Activated CD8-positive, alpha-beta memory T cell treated with anti-CD3 and anti-CD28 coated beads for 36 hours (primary cell): Measurements from ENCODE around the gene CCDC24. TPM values are rescaled to one million over a fixed set of nuclear protein-coding genes. Genes with fewer than 3 reads are reported as not detected.

Source experiments
- CTCF ChIA-PET: fragments of 350-600 bp; sonication (Branson Sonifier 250); formaldehyde crosslinking; loops from one replicate; lab custom pipeline; 2021; ENCODE audit warnings: antibody characterized with exemption; lab: Charles Lee
- POLR2A ChIA-PET: fragments of 350-600 bp; sonication (Branson Sonifier 250); formaldehyde crosslinking; loops from one replicate; lab custom pipeline; 2021; ENCODE audit warnings: antibody characterized with exemption; lab: Charles Lee
- total RNA-seq, 2 experiments: library from RNA; stranded (reverse); gene quantifications; one replicate each; pipeline ENCODE4 v1.2.3, GENCODE V29; 2021

The CCDC24 gene
- total RNA-seq, 2 experiments from 2014 or later = 2.9 to 3.1 TPM

GRCh38 chr1:43990271-43991199, 864 bp upstream of the CCDC24 start:
- ChIA-PET CTCF (interaction anchor here (0.7 to 3.6 kb wide), 6 partner anchors 9 to 58 kb away, joined by 3 to 11 read pairs (median 4); partner anchors contain the start of gene ATP6V0B), POLR2A (interaction anchor here (0.8 to 1.6 kb wide), 2 partner anchors 16 to 42 kb away, joined by 5 to 8 read pairs; partner anchors contain the start of gene ATP6V0B)

GRCh38 chr1:43991200-43991475, 261 bp upstream of the CCDC24 start:
- POLR2A ChIA-PET = interaction anchor here (1.6 kb wide), 1 partner anchor 16 kb away, joined by 8 read pairs; the partner anchor contains the start of gene ATP6V0B
- CTCF ChIA-PET = interaction anchor here (0.7 to 3.6 kb wide), 6 partner anchors 11 to 57 kb away, joined by 3 to 11 read pairs (median 4); partner anchors contain the start of gene ATP6V0B

GRCh38 chr1:43992232-43992995, 1.0 kb downstream of the CCDC24 start:
- ChIA-PET CTCF (interaction anchor here (0.9 to 3.6 kb wide), 5 partner anchors 13 to 55 kb away, joined by 3 to 15 read pairs (median 5); no protein-coding TSS in a partner anchor), POLR2A (interaction anchor here (0.6 to 1.0 kb wide), 2 partner anchors 22 to 24 kb away, joined by 3 read pairs; no protein-coding TSS in a partner anchor)

GRCh38 chr1:43993206-43993914, 2.0 kb downstream of the CCDC24 start:
- CTCF ChIA-PET = interaction anchor here (0.8 to 3.4 kb wide), 4 partner anchors 12 to 47 kb away, joined by 3 to 15 read pairs (median 4); partner anchors contain the start of gene IPO13
- POLR2A ChIA-PET = no interaction called here

- CTCF ChIA-PET = interaction anchor here (0.8 to 3.4 kb wide), 2 partner anchors 12 to 48 kb away, joined by 4 to 15 read pairs; partner anchors contain the start of gene IPO13
- POLR2A ChIA-PET = no interaction called here
These were observed 2.7 kb downstream of the CCDC24 start for GRCh38 chr1:43994071-43994470.

- ChIA-PET CTCF (interaction anchor here (0.6 to 3.4 kb wide), 2 partner anchors 11 to 27 kb away, joined by 4 to 15 read pairs; no protein-coding TSS in a partner anchor), POLR2A (no interaction called here)
These were observed 3.7 kb downstream of the CCDC24 start for GRCh38 chr1:43994794-43995790.

GRCh38 chr1:43995984-43996732, 4.8 kb downstream of the CCDC24 start:
- ChIA-PET CTCF (interaction anchor here (3.4 kb wide), 1 partner anchor 10 kb away, joined by 15 read pairs; no protein-coding TSS in a partner anchor), POLR2A (no interaction called here)

- ChIA-PET POLR2A (interaction anchor here (0.6 kb wide), 1 partner anchor 231 kb away, joined by 4 read pairs; no protein-coding TSS in a partner anchor), CTCF (no interaction called here)
These were observed 5.3 kb downstream of the CCDC24 start for GRCh38 chr1:43996733-43997115.

- ChIA-PET CTCF (no interaction called here), POLR2A (interaction anchor here (0.6 kb wide), 1 partner anchor 232 kb away, joined by 4 read pairs; no protein-coding TSS in a partner anchor)
These were observed 6.0 kb downstream of the CCDC24 start for GRCh38 chr1:43997295-43997999.

GRCh38 chr1:43998000-43998378, 6.6 kb downstream of the CCDC24 start:
- ChIA-PET POLR2A (no interaction called here), CTCF (interaction anchor here (0.6 kb wide), 1 partner anchor 49 kb away, joined by 5 read pairs; no protein-coding TSS in a partner anchor)

GRCh38 chr1:43999455-43999854, 8.1 kb downstream of the CCDC24 start:
- ChIA-PET POLR2A (no interaction called here), CTCF (interaction anchor here (1.1 kb wide), 1 partner anchor 10 kb away, joined by 4 read pairs; no protein-coding TSS in a partner anchor)

- ChIA-PET CTCF (interaction anchor here (1.1 kb wide), 1 partner anchor 10 kb away, joined by 4 read pairs; no protein-coding TSS in a partner anchor), POLR2A (no interaction called here)
These were observed 8.8 kb downstream of the CCDC24 start for GRCh38 chr1:44000122-44000665.

- ChIA-PET POLR2A (no interaction called here), CTCF (interaction anchor here (1.4 to 2.4 kb wide), 2 partner anchors 46 to 69 kb away, joined by 3 to 11 read pairs; partner anchors contain the start of gene ARTN)
These were observed 10.8 kb downstream of the CCDC24 start for GRCh38 chr1:44002165-44002564.

- ChIA-PET CTCF (interaction anchor here (1.4 to 2.4 kb wide), 2 partner anchors 45 to 69 kb away, joined by 3 to 11 read pairs; partner anchors contain the start of gene ARTN), POLR2A (no interaction called here)
These were observed 11.3 kb downstream of the CCDC24 start for GRCh38 chr1:44002606-44003157.

GRCh38 chr1:44008259-44008658, 16.9 kb downstream of the CCDC24 start:
- ChIA-PET POLR2A (no interaction called here), CTCF (no interaction called here)
